ENCODE results near the gene USP4. TPM values are rescaled to one million over a fixed set of nuclear protein-coding genes. Genes with fewer than 3 reads are reported as not detected.

Gene USP4
- total RNA-seq, 1 donor from 2014 or later: 48.8 TPM

GRCh38 chr3:49270156-49270500 is 69.7 kb downstream of the USP4 start:
- Mint-ChIP-seq H3K9me3 (no peaks in the 10 kb centered on the region), H3K4me3 (no peak overlapping the region), H3K4me1 (ENCODE audit: unreplicated experiment) (peaks cover 10% of the 10 kb centered on the region), H3K36me3 (peaks cover 8% of the 10 kb centered on the region), H3K27me3 (no peaks in the 10 kb centered on the region), H3K27ac (no peak overlapping the region)
- no peak for TF ChIP-seq CTCF (conservative IDR thresholded peaks at IDR 0.05)
- no peak for DNase-seq (ENCODE audit: extremely low spot score, unreplicated experiment)

GRCh38 chr3:49269443-49270155 is 70.3 kb downstream of the USP4 start:
- Mint-ChIP-seq H3K4me1 (ENCODE audit: unreplicated experiment) (peaks cover 10% of the 10 kb centered on the region), H3K9me3 (no peaks in the 10 kb centered on the region), H3K27ac (no peak overlapping the region), H3K27me3 (no peaks in the 10 kb centered on the region), H3K4me3 (no peak overlapping the region), H3K36me3 (peaks cover 8% of the 10 kb centered on the region)
- DNase-seq (ENCODE audit: extremely low spot score, unreplicated experiment): no peak
- TF ChIP-seq CTCF (conservative IDR thresholded peaks at IDR 0.05): no peak

GRCh38 chr3:49266410-49267095 is 73.3 kb downstream of the USP4 start:
- H3K9me3 Mint-ChIP-seq: no peaks in the 10 kb centered on the region
- DNase-seq (ENCODE audit: extremely low spot score, unreplicated experiment): no peak
- H3K27ac Mint-ChIP-seq: no peak overlapping the region

GRCh38 chr3:49265661-49266386 is 74.0 kb downstream of the USP4 start:
- H3K36me3 Mint-ChIP-seq: peaks cover 8% of the 10 kb centered on the region
- peaks cover 6% of the 10 kb centered on the region for H3K4me1 Mint-ChIP-seq (ENCODE audit: unreplicated experiment)
- no peak for TF ChIP-seq CTCF (conservative IDR thresholded peaks at IDR 0.05)
- H3K27me3 Mint-ChIP-seq: no peaks in the 10 kb centered on the region
- no peaks in the 10 kb centered on the region for H3K9me3 Mint-ChIP-seq
- no peak overlapping the region for H3K27ac Mint-ChIP-seq
- no peak overlapping the region for H3K4me3 Mint-ChIP-seq
- DNase-seq (ENCODE audit: extremely low spot score, unreplicated experiment): no peak

More at GRCh38 chr3:49266410-49267095, 73.3 kb downstream of the USP4 start:
- TF ChIP-seq CTCF (conservative IDR thresholded peaks at IDR 0.05): no peak
- no peaks in the 10 kb centered on the region for H3K27me3 Mint-ChIP-seq
- H3K4me1 Mint-ChIP-seq (ENCODE audit: unreplicated experiment): peaks cover 10% of the 10 kb centered on the region
- H3K4me3 Mint-ChIP-seq: no peak overlapping the region
- H3K36me3 Mint-ChIP-seq: peaks cover 8% of the 10 kb centered on the region

- no peak overlapping the region for H3K4me3 Mint-ChIP-seq
- H3K9me3 Mint-ChIP-seq: no peaks in the 10 kb centered on the region
- no peak for DNase-seq (ENCODE audit: extremely low spot score, unreplicated experiment)
- no peak for TF ChIP-seq CTCF (conservative IDR thresholded peaks at IDR 0.05)
- no peak overlapping the region for H3K27ac Mint-ChIP-seq
- no peaks in the 10 kb centered on the region for H3K27me3 Mint-ChIP-seq
- H3K4me1 Mint-ChIP-seq (ENCODE audit: unreplicated experiment): peaks cover 5% of the 10 kb centered on the region
- peaks cover 8% of the 10 kb centered on the region for H3K36me3 Mint-ChIP-seq
These were observed 76.5 kb downstream of the USP4 start for GRCh38 chr3:49263159-49263889.

Data from type B pancreatic cell (in vitro differentiated cells).